ENCODE measurements around the gene DLL4.

The DLL4 gene

DNA sequence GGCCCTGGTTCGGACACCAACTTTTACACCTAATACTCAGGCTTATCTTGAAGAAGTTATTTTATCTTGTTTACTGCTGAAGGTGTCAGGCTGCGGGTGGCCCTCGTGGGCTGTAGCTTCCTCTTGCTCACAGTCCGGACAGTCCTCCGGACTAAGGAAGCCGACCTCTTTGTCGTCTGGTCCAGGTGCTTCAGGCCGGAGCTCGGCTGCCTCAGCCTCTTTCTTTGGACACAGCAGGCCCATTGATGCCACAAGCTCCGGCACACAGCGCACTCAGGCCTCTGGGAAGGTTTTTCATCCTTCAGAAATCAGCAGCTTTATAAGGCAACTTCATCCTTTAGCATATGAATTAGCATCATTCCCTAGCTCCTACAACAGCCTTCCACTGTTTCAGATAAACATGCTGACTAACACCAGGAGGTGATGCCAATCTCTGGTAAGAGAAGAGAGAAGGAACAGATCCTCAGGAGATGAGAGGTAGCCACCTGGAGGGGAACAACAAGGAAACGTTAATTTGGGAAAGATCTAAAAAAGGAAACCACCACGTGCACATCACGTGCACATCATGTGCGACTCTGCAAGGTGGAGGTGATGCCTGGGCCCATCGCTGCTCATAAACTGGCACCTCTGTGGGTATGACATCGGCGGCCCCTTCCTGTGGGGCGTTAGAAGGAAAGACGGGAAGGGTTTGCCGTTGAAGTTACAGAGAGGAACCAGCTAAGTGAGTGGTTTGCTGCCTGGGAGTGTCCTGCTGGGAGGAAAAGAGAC is 19.8 kb downstream of the DLL4 start:
- no peak overlapping the region for H2BK120ac ChIP-seq (ENCODE audit: low read depth, low read length)
- H3K23ac ChIP-seq (ENCODE audit: low read length in 2 of 2), result no peak overlapping the region
- no peak overlapping the region for H3K27ac ChIP-seq (ENCODE audit: low read length, poor library complexity, severe bottlenecking)
- no peak for DNase-seq
- peaks cover 9 to 20% of the 10 kb centered on the region in 2 experiments for H3K27me3 ChIP-seq (ENCODE audit: control insufficient read depth in 1 of 2, insufficient read depth in 1 of 2, low read length in 2 of 2)
- H2BK15ac ChIP-seq (ENCODE audit: low read depth, poor library complexity, severe bottlenecking), result no peak overlapping the region
- no peak overlapping the region for H4K91ac ChIP-seq (ENCODE audit: low read length)
- no peak overlapping the region for H3K9ac ChIP-seq (ENCODE audit: low read length)
- no peak overlapping the region for H2AFZ ChIP-seq (ENCODE audit: low read depth, low read length)
- H4K8ac ChIP-seq (ENCODE audit: low read length), result no peak overlapping the region
- H3K4me1 ChIP-seq (ENCODE audit: control insufficient read depth, insufficient read depth, low read depth, low read length), result peaks cover 11% of the 10 kb centered on the region
- no peak overlapping the region for H3K18ac ChIP-seq (ENCODE audit: low read depth in 1 of 2, low read length in 2 of 2)
- WGBS, result 73% methylated on average over 21 of the region's 21 CpGs
- no peak overlapping the region for H3K4ac ChIP-seq (ENCODE audit: low read depth in 1 of 2, low read length in 2 of 2)
- no peaks in the 10 kb centered on the region for H3K9me3 ChIP-seq (ENCODE audit: control insufficient read depth, low read length)
- H3K4me2 ChIP-seq (ENCODE audit: low read length, poor library complexity, severe bottlenecking), result no peak overlapping the region
- no peak overlapping the region for H3K14ac ChIP-seq (ENCODE audit: low read length in 2 of 2)
- H3K79me1 ChIP-seq (replicated peaks; ENCODE audit: low read length, poor library complexity, severe bottlenecking), result peaks cover 3% of the 10 kb centered on the region
- H3K36me3 ChIP-seq (ENCODE audit: control insufficient read depth in 1 of 2, insufficient read depth in 2 of 2, low read depth in 1 of 2, low read length in 2 of 2), result no peaks in the 10 kb centered on the region
- no peak overlapping the region for H2AK5ac ChIP-seq (ENCODE audit: low read length, severe bottlenecking)
- H3K4me3 ChIP-seq (ENCODE audit: insufficient read depth in 1 of 2, low read depth in 1 of 2, low read length in 2 of 2), result no peak overlapping the region
- H2BK12ac ChIP-seq (ENCODE audit: low read length in 2 of 2), result no peak overlapping the region
- no peak overlapping the region for H2BK5ac ChIP-seq (ENCODE audit: low read depth, low read length, poor library complexity, severe bottlenecking)

DNA sequence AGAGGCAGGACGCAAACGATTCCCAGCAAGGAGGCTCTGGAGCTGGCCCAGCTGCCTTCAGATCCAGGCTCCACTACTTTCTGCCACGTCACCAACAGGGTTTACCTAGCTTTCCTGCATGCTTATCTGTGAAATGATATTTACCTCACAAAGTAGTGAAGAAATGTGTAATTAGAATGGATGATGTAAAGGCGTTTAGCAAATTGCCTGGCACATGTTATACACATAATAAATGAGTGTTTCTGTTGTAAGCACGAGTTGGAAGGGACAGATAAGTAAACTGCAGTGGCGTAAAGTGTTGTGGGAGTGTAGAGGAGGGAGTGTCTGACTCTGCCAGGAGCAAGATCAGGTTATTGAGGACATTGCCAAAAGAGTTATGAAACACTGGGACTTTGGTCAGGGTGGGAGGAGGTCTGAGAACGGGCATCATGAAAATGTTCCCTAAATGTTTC is 20.6 kb downstream of the DLL4 start:
- H4K91ac ChIP-seq (ENCODE audit: low read length), result no peak overlapping the region
- H3K36me3 ChIP-seq (ENCODE audit: control insufficient read depth in 1 of 2, insufficient read depth in 2 of 2, low read depth in 1 of 2, low read length in 2 of 2), result no peaks in the 10 kb centered on the region
- peak overlapping the region in 1 of 2 experiments; percentile 38 for H2BK12ac ChIP-seq (ENCODE audit: low read length in 2 of 2)
- H3K79me1 ChIP-seq (replicated peaks; ENCODE audit: low read length, poor library complexity, severe bottlenecking), result peaks cover 3% of the 10 kb centered on the region
- no peak overlapping the region for H3K14ac ChIP-seq (ENCODE audit: low read length in 2 of 2)
- no peak overlapping the region for H3K4me2 ChIP-seq (ENCODE audit: low read length, poor library complexity, severe bottlenecking)
- 75% methylated on average over 6 of the region's 7 CpGs for WGBS
- DNase-seq, result no peak
- H2AK5ac ChIP-seq (ENCODE audit: low read length, severe bottlenecking), result no peak overlapping the region
- H2AFZ ChIP-seq (ENCODE audit: low read depth, low read length), result no peak overlapping the region
- peaks cover 15% of the 10 kb centered on the region for H3K4me1 ChIP-seq (ENCODE audit: control insufficient read depth, insufficient read depth, low read depth, low read length)
- H3K23ac ChIP-seq (ENCODE audit: low read length in 2 of 2), result peak overlapping the region in 1 of 2 experiments; percentile 18
- no peak overlapping the region for H3K4ac ChIP-seq (ENCODE audit: low read depth in 1 of 2, low read length in 2 of 2)
- peak overlapping the region; percentile 4 for H2BK15ac ChIP-seq (ENCODE audit: low read depth, poor library complexity, severe bottlenecking)
- H3K18ac ChIP-seq (ENCODE audit: low read depth in 1 of 2, low read length in 2 of 2), result no peak overlapping the region
- H2BK5ac ChIP-seq (ENCODE audit: low read depth, low read length, poor library complexity, severe bottlenecking), result no peak overlapping the region
- H4K8ac ChIP-seq (ENCODE audit: low read length), result no peak overlapping the region
- no peaks in the 10 kb centered on the region for H3K9me3 ChIP-seq (ENCODE audit: control insufficient read depth, low read length)
- H3K4me3 ChIP-seq (ENCODE audit: insufficient read depth in 1 of 2, low read depth in 1 of 2, low read length in 2 of 2), result no peak overlapping the region
- H3K27me3 ChIP-seq (ENCODE audit: control insufficient read depth in 1 of 2, insufficient read depth in 1 of 2, low read length in 2 of 2), result peaks cover 5 to 14% of the 10 kb centered on the region in 2 experiments
- no peak overlapping the region for H3K9ac ChIP-seq (ENCODE audit: low read length)
- H2BK120ac ChIP-seq (ENCODE audit: low read depth, low read length), result no peak overlapping the region
- H3K27ac ChIP-seq (ENCODE audit: low read length, poor library complexity, severe bottlenecking), result no peak overlapping the region

- peaks cover 5 to 12% of the 10 kb centered on the region in 2 experiments for H3K27me3 ChIP-seq (ENCODE audit: control insufficient read depth in 1 of 2, insufficient read depth in 1 of 2, low read length in 2 of 2)
- H3K79me1 ChIP-seq (replicated peaks; ENCODE audit: low read length, poor library complexity, severe bottlenecking), result peaks cover 8% of the 10 kb centered on the region
- H2AK5ac ChIP-seq (ENCODE audit: low read length, severe bottlenecking), result no peak overlapping the region
- H3K9ac ChIP-seq (ENCODE audit: low read length), result no peak overlapping the region
- no peaks in the 10 kb centered on the region for H3K9me3 ChIP-seq (ENCODE audit: control insufficient read depth, low read length)
- no peak overlapping the region for H3K27ac ChIP-seq (ENCODE audit: low read length, poor library complexity, severe bottlenecking)
- H2AFZ ChIP-seq (ENCODE audit: low read depth, low read length), result no peak overlapping the region
- no peak overlapping the region for H3K4me2 ChIP-seq (ENCODE audit: low read length, poor library complexity, severe bottlenecking)
- no peak overlapping the region for H2BK5ac ChIP-seq (ENCODE audit: low read depth, low read length, poor library complexity, severe bottlenecking)
- H3K18ac ChIP-seq (ENCODE audit: low read depth in 1 of 2, low read length in 2 of 2), result no peak overlapping the region
- H2BK12ac ChIP-seq (ENCODE audit: low read length in 2 of 2), result no peak overlapping the region
- no peak overlapping the region for H4K91ac ChIP-seq (ENCODE audit: low read length)
- no peak for DNase-seq
- no peak overlapping the region for H2BK15ac ChIP-seq (ENCODE audit: low read depth, poor library complexity, severe bottlenecking)
- no peak overlapping the region for H3K23ac ChIP-seq (ENCODE audit: low read length in 2 of 2)
- no peak overlapping the region for H3K4me3 ChIP-seq (ENCODE audit: insufficient read depth in 1 of 2, low read depth in 1 of 2, low read length in 2 of 2)
- peaks cover 31% of the 10 kb centered on the region for H3K4me1 ChIP-seq (ENCODE audit: control insufficient read depth, insufficient read depth, low read depth, low read length)
- H3K36me3 ChIP-seq (ENCODE audit: control insufficient read depth in 1 of 2, insufficient read depth in 2 of 2, low read depth in 1 of 2, low read length in 2 of 2), result peaks cover 0 to 13% of the 10 kb centered on the region in 2 experiments
- WGBS, result 81% methylated on average over 2 of the region's 4 CpGs
- H2BK120ac ChIP-seq (ENCODE audit: low read depth, low read length), result no peak overlapping the region
- no peak overlapping the region for H3K14ac ChIP-seq (ENCODE audit: low read length in 2 of 2)
- H3K4ac ChIP-seq (ENCODE audit: low read depth in 1 of 2, low read length in 2 of 2), result no peak overlapping the region
- no peak overlapping the region for H4K8ac ChIP-seq (ENCODE audit: low read length)
Measured at GRCh38 chr15:40951764-40952163, 22.6 kb downstream of the DLL4 start.

GRCh38 chr15:40952301-40952900 is 23.3 kb downstream of the DLL4 start:
- H2AFZ ChIP-seq (ENCODE audit: low read depth, low read length), result peak overlapping the region; percentile 43
- H3K4me1 ChIP-seq (ENCODE audit: control insufficient read depth, insufficient read depth, low read depth, low read length), result peaks cover 34% of the 10 kb centered on the region
- 43% methylated on average over 23 of the region's 23 CpGs for WGBS
- H3K18ac ChIP-seq (ENCODE audit: low read depth in 1 of 2, low read length in 2 of 2), result peak overlapping the region; percentile 47 to 81
- DNase-seq, result no peak
- H2BK5ac ChIP-seq (ENCODE audit: low read depth, low read length, poor library complexity, severe bottlenecking), result no peak overlapping the region
- H3K14ac ChIP-seq (ENCODE audit: low read length in 2 of 2), result peak overlapping the region in 1 of 2 experiments; percentile 37
- H2BK15ac ChIP-seq (ENCODE audit: low read depth, poor library complexity, severe bottlenecking), result peak overlapping the region; percentile 50
- peak overlapping the region in 1 of 2 experiments; percentile 40 for H2BK12ac ChIP-seq (ENCODE audit: low read length in 2 of 2)
- H3K23ac ChIP-seq (ENCODE audit: low read length in 2 of 2), result no peak overlapping the region
- peak overlapping the region; percentile 93 for H4K8ac ChIP-seq (ENCODE audit: low read length)
- no peak overlapping the region for H2AK5ac ChIP-seq (ENCODE audit: low read length, severe bottlenecking)
- peak overlapping the region; percentile 89 for H3K9ac ChIP-seq (ENCODE audit: low read length)
- peaks cover 8% of the 10 kb centered on the region for H3K79me1 ChIP-seq (replicated peaks; ENCODE audit: low read length, poor library complexity, severe bottlenecking)
- peak overlapping the region; percentile 47 for H3K27ac ChIP-seq (ENCODE audit: low read length, poor library complexity, severe bottlenecking)
- no peaks in the 10 kb centered on the region for H3K9me3 ChIP-seq (ENCODE audit: control insufficient read depth, low read length)
- peak overlapping the region; percentile 94 for H2BK120ac ChIP-seq (ENCODE audit: low read depth, low read length)
- peak overlapping the region; percentile 68 to 90 for H3K4me3 ChIP-seq (ENCODE audit: insufficient read depth in 1 of 2, low read depth in 1 of 2, low read length in 2 of 2)
- peak overlapping the region; percentile 90 for H4K91ac ChIP-seq (ENCODE audit: low read length)
- peaks cover 5 to 12% of the 10 kb centered on the region in 2 experiments for H3K27me3 ChIP-seq (ENCODE audit: control insufficient read depth in 1 of 2, insufficient read depth in 1 of 2, low read length in 2 of 2)
- H3K4ac ChIP-seq (ENCODE audit: low read depth in 1 of 2, low read length in 2 of 2), result peak overlapping the region; percentile 29 to 86
- peak overlapping the region; percentile 53 for H3K4me2 ChIP-seq (ENCODE audit: low read length, poor library complexity, severe bottlenecking)
- peaks cover 0 to 17% of the 10 kb centered on the region in 2 experiments for H3K36me3 ChIP-seq (ENCODE audit: control insufficient read depth in 1 of 2, insufficient read depth in 2 of 2, low read depth in 1 of 2, low read length in 2 of 2)
